Gastroesophageal sphincter (tissue), 3 donors: ENCODE data around the gene POLR2F.

Source experiments
- POLR2A ChIP-seq, 2 donors: fragments of 450-650 bp; IDR thresholded peaks; one replicate each; pipeline ENCODE4 v1.6.1; 2017; ENCODE audit warnings: antibody characterized with exemption in 2 of 2, mild to moderate bottlenecking in 2 of 2, moderate library complexity in 1 of 2
- POLR2AphosphoS5 ChIP-seq: sonication (generic); formaldehyde crosslinking; IDR thresholded peaks from one replicate; pipeline ENCODE4 v1.6.1; 2017; ENCODE audit warnings: antibody characterized with exemption
- TF ChIP-seq, protein P1 (sequence below), 4 experiments: fragments of 200-600 bp in 2 of 4; fragments of 450-650 bp in 2 of 4; sonication (generic) in 1 of 4; IDR thresholded peaks; one replicate each; pipeline ENCODE4 v1.5.1; 2017 to 2019; ENCODE audit warnings: antibody characterized with exemption in 4 of 4, mild to moderate bottlenecking in 2 of 4, moderate library complexity in 2 of 4

DNA sequence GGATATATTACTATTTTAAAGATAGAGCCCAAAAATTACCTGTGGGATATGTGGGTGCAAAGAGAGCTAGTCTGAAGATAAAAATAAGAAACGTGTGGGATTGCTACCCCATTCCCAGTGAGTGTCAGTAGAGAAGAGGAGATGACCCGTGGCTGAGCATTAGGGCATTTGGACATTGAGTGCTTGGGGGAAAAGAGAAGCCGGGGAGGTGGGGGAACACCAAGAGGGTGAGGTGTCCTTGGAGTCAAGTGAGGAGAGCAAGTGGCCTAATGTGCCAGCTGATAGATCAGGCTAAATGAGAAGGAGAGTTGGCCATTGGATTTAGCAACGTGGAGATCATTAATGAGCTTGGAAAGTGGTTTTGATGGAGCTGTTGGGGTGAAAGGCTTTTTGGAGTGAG is 1.2 kb downstream of the POLR2F start:
- TF ChIP-seq, protein P1, sequence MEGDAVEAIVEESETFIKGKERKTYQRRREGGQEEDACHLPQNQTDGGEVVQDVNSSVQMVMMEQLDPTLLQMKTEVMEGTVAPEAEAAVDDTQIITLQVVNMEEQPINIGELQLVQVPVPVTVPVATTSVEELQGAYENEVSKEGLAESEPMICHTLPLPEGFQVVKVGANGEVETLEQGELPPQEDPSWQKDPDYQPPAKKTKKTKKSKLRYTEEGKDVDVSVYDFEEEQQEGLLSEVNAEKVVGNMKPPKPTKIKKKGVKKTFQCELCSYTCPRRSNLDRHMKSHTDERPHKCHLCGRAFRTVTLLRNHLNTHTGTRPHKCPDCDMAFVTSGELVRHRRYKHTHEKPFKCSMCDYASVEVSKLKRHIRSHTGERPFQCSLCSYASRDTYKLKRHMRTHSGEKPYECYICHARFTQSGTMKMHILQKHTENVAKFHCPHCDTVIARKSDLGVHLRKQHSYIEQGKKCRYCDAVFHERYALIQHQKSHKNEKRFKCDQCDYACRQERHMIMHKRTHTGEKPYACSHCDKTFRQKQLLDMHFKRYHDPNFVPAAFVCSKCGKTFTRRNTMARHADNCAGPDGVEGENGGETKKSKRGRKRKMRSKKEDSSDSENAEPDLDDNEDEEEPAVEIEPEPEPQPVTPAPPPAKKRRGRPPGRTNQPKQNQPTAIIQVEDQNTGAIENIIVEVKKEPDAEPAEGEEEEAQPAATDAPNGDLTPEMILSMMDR (IDR thresholded peaks at IDR 0.05): no peak
- no peak for TF ChIP-seq POLR2AphosphoS5
- no peak for TF ChIP-seq POLR2A (IDR thresholded peaks at IDR 0.05)
